ENCODE measurements around the gene CAMK1D.

Gene CAMK1D

GRCh38 chr10:12518024-12518423 is 168.7 kb downstream of the CAMK1D start:
- no peak for DNase-seq
- intact Hi-C loops (cut with DNase I; ENCODE audit: low total_unique reads) = no loop called here
- H3K27ac ChIP-seq = no peak overlapping the region
- no peaks in the 10 kb centered on the region for H3K27me3 ChIP-seq
- TF ChIP-seq, protein P1, sequence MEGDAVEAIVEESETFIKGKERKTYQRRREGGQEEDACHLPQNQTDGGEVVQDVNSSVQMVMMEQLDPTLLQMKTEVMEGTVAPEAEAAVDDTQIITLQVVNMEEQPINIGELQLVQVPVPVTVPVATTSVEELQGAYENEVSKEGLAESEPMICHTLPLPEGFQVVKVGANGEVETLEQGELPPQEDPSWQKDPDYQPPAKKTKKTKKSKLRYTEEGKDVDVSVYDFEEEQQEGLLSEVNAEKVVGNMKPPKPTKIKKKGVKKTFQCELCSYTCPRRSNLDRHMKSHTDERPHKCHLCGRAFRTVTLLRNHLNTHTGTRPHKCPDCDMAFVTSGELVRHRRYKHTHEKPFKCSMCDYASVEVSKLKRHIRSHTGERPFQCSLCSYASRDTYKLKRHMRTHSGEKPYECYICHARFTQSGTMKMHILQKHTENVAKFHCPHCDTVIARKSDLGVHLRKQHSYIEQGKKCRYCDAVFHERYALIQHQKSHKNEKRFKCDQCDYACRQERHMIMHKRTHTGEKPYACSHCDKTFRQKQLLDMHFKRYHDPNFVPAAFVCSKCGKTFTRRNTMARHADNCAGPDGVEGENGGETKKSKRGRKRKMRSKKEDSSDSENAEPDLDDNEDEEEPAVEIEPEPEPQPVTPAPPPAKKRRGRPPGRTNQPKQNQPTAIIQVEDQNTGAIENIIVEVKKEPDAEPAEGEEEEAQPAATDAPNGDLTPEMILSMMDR (IDR thresholded peaks at IDR 0.05) = no peak
- H3K4me3 ChIP-seq = no peak overlapping the region
- H3K36me3 ChIP-seq = no peaks in the 10 kb centered on the region
- H3K4me1 ChIP-seq = no peaks in the 10 kb centered on the region
- no peaks in the 10 kb centered on the region for H3K9me3 ChIP-seq

GRCh38 chr10:12521423-12521822 is 172.1 kb downstream of the CAMK1D start:
- H3K9me3 ChIP-seq = no peaks in the 10 kb centered on the region
- H3K36me3 ChIP-seq = no peaks in the 10 kb centered on the region
- no peak for DNase-seq
- H3K27me3 ChIP-seq = no peaks in the 10 kb centered on the region
- TF ChIP-seq, protein P1 (IDR thresholded peaks at IDR 0.05) = no peak
- H3K27ac ChIP-seq = no peak overlapping the region
- no peaks in the 10 kb centered on the region for H3K4me1 ChIP-seq
- intact Hi-C loops (cut with DNase I; ENCODE audit: low total_unique reads) = no loop called here
- no peak overlapping the region for H3K4me3 ChIP-seq

DNA sequence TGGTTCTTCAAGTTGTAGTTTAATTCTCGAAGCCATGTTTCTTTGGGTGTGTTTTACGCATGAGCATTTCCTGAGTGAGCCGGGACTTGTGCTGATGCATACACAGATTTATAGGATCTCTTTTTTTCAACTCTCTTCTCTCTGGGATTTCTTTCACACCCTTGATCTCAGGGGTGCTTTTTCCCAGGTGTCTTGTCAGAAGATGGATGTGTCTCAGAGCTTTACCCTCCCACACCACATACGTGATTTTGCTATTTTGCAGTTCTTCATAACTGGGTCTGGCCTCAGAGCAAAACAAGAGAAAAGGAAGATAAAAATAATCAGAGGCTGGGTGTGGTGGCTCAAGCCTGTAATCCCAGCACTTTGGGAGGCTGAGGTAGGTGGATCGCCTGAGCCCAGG is 177.0 kb downstream of the CAMK1D start:
- no peak for DNase-seq
- H3K4me1 ChIP-seq = peaks cover 0 to 13% (median 0%) of the 10 kb centered on the region in 4 donors
- H3K36me3 ChIP-seq = no peaks in the 10 kb centered on the region
- H3K27ac ChIP-seq = no peak overlapping the region
- no peak overlapping the region for H3K4me3 ChIP-seq
- intact Hi-C loops (cut with DNase I; ENCODE audit: low total_unique reads) = no loop called here
- no peaks in the 10 kb centered on the region for H3K27me3 ChIP-seq
- TF ChIP-seq, protein P1 (IDR thresholded peaks at IDR 0.05) = no peak
- no peaks in the 10 kb centered on the region for H3K9me3 ChIP-seq

- TF ChIP-seq, protein P1 (IDR thresholded peaks at IDR 0.05) = no peak
- no peak overlapping the region for H3K4me3 ChIP-seq
- H3K9me3 ChIP-seq = no peaks in the 10 kb centered on the region
- peaks cover 0 to 15% (median 0%) of the 10 kb centered on the region in 4 donors for H3K4me1 ChIP-seq
- intact Hi-C loops (cut with DNase I; ENCODE audit: low total_unique reads) = no loop called here
- H3K36me3 ChIP-seq = no peaks in the 10 kb centered on the region
- no peaks in the 10 kb centered on the region for H3K27me3 ChIP-seq
- H3K27ac ChIP-seq = no peak overlapping the region
- no peak for DNase-seq
These were observed 180.6 kb downstream of the CAMK1D start for GRCh38 chr10:12529976-12530375.

GRCh38 chr10:12531305-12532220 is 182.2 kb downstream of the CAMK1D start:
- DNase-seq = no peak
- Histone ChIP-seq H3K4me3 (no peak overlapping the region), H3K9me3 (no peaks in the 10 kb centered on the region), H3K36me3 (no peaks in the 10 kb centered on the region), H3K27me3 (no peaks in the 10 kb centered on the region), H3K4me1 (peaks cover 0 to 15% (median 0%) of the 10 kb centered on the region in 4 donors), H3K27ac (no peak overlapping the region)
- TF ChIP-seq, protein P1 (IDR thresholded peaks at IDR 0.05) = no peak
- intact Hi-C loops (cut with DNase I; ENCODE audit: low total_unique reads) = no loop called here
